Measurements from ENCODE around the gene GPR146.
"Not testable (repeated sequence)": the region's sequence is repeated elsewhere in the genome, so short reads cannot be mapped to it uniquely, and the experiment has no call there.

GPR146 gene

DNA sequence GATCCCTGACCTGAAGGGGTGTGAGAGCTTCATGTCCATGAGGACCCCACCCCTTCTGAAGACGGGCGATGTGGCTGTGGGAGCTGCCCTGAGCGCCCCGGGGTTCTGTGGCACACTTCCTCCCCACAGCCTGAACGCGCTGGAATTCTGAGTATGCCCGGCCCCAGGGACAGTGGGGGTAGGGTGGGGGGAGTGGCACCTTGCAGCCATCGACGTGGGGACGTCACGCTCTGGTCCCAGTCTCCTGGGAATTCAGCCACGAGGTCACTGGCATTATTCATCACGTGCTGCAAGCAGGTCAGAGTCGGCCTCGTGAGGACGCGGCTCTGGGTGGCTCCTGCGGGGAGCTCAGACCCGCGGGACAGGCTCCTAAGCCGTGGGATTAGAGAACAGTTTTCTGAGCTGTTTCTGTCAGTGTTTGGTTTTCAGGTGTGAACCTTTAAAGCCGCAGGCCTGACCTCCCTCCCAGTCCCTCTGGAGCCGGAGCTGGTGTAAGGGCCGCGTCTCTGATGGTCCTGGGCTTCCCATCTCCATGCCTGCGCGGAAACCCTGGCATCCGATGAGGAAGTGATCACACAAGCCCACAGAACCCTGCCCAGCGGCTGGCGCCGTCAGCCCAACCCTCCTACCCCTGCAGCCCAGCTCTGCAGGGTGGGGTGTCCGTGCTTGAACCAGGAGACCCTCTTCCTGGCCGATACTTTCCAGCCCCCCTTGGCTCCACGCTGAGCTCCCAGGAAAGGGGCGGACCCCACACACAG, 16.1 kb downstream of the GPR146 start:
- no peak for DNase-seq

DNA sequence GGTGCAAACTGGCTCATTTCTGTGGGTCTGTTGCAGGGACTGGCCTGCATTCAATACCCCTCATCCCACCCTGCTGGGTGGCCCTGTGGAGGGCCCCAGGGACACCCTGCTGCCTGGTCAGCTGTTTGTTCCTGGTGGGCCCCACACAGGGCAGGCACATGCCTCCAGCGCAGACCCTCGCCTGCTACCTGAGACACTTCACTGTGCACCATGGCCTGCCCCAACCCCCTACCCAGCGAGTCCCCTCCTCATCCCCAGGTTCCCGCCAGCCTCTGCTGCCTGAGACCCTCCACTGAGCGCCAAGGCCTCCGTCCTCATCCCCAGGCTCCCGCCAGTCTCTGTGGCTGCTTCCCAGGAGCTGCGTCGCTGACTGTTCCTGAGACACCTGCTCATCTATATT, 16.8 kb downstream of the GPR146 start:
- DNase-seq = no peak

DNA sequence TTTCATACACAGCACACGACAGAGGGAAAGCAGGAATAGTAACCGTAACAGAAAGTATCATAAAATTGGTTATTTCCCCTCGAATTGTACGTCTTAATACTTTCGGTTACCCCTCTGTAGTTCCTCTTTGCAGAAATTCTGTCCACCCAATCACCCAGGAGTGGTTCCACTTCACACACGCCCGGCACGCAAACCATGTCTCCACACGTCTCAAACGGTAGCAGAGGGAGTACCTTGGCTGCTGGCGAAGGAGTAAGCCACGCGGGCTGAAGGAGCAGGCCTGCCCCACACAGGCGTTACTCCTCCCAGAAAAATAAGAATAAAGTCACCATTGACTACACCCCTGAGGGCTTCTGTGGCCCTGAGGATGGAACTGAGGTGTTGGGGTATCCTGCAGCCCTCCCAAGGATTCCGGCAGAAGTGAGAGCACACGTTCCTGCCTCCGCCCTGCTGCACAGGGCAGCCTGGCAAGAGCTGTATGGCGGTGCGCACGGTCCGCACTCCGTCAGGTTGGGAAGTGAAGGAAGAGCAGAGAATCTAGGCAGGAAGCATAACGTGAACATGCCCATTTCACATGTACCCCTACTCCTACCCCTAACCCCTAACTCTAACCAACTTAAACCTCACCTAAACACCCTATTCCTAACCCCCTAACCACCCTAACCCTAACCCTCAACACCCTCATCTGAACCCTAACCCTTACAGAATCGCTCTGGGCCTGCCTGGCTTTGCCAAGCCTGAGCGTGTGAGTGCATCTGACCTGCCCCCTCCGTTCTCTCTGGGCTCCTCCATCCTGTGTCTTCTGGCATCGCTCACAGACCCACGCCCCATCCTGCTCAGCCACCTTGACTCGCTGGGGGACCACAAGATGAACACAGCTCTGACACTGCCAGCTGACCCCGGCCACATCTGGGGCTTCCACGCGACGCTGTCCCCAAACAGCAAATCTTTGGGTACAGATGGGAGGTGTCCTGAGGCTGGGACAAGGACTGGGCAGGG, 18.2 kb downstream of the GPR146 start:
- DNase-seq = no peak

DNA sequence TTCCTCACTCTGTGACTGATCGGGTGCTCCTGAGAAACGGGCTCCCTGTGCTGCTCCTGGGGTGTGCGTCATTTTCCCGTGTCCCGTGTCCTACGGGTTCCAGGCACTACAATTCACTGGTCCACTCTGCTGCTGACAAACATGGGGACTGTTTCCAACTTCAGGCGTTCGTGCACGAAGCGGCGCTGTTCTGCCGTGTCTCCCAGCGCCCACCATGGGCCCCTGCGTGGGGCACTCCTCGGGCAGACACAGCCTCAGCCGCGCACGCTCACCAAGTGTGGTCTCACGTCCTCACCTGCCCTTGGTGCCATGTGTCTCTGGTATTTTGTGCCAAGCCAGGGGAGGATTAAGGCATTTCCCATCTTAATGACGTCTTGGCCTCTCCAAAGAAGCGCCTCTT, 19.0 kb downstream of the GPR146 start:
- DNase-seq = no peak

DNA sequence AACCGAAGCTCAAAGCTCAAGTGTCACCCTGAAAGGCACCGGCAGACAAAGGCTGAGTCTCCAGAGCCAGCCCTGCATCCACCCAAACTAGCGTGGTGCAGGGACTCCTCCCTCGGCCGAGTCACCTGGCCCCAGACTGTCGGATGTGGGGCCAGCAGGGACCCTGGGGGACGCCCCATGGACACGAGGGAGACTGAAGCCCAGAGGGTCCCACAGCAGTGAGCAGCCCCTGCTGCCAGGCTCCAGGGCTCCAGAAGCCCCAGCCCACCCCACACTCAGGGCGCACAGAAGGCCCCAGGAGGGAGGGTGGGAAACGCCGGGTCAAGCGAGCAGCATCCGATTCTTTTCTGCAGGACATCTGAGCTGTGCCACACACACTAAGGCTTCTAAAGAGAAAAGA, 20.2 kb downstream of the GPR146 start:
- DNase-seq = no peak

DNA sequence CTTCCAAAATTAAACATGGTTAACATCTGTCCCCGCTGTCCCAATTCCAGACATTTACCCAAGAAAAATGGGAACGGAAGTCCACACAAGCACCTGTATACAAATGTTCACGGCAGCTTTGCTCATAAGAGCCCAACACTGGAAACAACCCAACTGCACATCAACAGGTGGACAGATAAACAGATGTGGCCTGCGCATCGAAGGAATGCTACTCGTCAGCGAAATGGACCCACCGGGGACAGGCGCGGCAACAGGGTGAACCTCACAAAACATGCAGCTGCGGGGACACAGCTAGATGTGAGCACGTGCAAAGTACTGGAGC, 20.9 kb downstream of the GPR146 start:
- DNase-seq = no peak

DNA sequence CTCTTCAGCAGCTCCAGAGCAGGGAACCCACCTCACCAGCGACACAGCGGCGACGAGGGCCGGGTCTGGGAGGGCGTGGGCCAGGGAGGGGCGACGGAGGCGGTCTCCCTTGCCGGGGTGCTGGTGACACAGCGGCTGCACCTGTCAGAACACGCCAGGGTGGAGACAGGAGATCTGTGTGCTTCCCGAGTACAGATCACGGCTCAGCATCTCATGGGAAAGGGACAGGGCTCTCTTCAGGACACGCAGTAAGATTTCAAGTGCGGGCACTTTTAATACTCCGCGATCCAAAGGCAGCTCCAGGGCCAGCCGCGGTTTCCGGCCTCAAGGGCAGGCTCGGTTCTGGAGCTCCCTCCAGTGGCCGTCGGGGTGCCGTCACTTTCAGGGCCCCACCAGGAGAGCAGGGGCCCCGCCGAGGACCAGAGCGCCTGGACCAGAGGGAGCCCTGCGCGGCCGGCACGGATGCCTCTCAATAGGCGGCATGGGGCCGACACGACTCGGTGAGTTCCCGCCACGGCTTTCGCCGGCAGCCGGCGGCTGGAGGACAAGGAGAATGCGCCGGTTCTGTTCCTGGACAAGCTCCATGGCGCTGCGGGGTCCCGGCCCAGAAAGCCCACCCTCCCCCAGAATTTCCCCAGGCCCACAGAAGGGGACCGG, 21.4 kb downstream of the GPR146 start:
- DNase-seq = peak; percentile 6

DNA sequence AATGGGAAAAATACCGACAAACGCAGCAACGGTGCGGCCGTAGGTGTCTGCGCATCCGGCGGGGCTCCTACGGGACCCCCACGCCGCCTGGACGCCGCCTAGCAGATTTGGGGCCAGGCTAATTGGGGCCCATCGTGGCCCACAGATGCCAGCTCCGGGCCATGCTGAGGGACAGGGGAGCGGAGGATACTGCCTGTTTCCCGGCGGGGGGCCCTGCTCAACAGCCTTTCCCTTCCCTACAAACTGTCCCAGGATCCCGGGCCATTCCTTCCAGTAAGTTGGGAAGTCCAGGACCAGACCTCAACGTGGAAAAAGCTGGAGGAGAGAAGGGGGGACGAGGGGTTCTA, 21.9 kb downstream of the GPR146 start:
- no peak for DNase-seq

DNA sequence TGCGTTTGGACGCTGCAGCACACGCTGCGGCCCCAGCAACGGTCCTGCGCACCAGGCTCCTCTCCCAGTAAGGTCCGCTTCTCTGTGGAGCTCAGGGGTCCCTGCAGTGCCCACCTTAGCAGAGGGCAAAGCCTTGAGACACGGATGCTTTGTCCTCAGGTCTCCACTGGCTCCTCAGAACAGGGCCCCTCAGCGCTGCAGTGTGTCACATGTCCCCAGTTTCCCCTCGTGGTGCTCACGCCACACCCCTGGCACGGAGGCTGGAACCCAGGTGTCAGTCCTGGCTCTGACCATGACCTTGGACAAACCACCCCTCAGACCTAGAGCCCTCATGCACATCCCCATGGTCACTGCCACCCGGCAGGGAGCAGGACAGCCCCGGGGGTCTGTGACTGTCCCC, 23.7 kb downstream of the GPR146 start:
- DNase-seq = no peak

DNA sequence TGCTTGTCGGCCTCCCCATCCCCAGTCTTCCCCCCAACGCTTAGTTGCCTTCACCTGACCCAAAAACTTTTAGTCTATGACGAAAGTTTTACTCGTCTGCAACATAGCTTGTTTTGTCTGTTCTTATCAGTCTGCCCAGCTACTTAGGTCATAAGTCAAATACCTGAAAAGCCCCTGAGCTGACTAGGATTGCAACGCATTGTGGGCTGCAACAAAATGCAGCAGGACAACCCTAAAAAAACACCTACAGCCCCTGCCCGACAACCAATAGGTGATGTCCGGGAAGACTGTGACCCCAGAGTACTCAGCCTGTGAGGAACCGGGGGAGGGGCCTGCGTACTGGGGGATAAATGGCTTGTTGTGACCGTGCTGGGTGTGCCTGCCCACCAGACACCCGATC, 24.3 kb downstream of the GPR146 start:
- DNase-seq = no peak

DNA sequence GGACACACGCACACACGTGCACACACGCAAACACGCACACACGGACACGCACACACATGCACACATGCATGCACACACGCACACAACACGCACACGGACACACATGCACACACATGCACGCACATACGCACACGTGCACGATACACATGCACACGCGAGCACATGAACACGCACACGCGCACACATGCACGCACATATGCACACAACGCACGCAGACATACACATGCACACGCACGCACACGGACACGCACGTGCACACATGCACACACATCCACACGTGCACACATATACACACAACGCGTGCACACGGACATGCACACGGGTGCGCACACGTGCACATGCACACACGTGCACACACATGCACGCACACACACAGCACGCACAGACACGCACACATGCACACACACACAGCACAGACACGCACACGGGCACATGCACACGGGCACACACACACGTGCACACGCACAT, 26.2 kb downstream of the GPR146 start:
- DNase-seq = no peak

DNA sequence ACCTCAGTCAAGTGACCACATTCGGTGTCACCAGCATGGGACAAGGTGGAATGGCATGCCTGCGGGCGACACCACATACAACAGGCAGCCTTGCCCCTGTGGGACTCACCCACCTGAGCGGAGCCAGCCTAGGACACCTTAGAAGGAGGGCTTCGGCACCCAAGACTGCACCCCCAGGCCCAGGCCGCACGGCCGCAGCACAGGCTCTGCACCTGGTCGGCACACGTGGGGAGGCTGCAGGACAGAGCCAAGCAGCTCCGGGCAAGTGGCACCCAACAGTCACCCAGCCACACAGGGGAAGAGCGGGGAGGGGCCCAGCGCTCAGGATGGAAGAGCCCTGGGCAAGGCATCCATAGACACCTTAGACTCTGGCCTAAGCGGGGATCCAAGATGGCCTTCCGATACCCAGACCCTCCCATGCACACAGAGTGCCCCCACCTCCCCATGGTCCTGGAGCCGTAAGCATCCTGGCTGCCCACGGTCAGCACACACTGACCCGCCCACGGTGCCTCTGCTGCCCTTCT, 27.4 kb downstream of the GPR146 start:
- no peak for DNase-seq

DNA sequence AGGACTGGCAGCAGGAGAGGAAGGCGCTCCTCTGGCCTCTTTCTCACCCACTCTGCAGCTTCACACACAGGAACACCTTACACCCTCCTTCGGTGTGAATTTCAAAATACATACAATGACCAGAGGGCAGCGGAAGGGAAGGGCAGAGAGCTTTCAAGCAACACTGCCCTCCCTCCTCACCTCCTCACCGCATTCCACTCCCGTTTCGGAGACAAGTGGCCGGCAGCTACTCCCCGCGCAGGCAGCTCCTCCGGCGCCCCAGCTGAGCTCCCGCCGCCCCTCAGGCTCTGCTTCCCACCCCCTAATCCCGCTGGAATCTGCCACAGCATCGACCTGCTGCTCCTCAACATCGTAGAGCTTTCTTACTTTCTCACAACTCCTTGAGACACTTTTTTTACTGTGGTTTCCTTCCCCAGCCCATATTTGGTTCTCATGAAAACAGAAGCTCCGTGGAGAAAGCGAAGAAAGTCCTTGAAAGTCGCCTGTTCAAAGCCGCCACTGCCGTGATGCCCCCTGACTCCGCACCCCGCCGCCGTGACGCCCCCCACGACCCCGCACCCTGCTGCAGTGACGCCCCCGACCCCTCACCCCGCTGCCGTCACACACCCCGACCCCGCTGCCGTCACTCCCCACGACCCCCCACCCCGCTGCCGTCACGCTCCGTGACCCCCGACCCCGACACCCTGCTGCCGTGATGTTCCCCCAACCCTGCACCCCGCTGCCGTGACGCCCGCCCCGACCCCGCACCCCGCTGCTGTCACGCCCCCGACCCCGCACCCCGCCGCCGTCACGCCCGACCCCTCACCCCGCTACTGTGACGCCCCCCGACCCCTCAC, 29.0 kb downstream of the GPR146 start:
- no peak for DNase-seq

DNA sequence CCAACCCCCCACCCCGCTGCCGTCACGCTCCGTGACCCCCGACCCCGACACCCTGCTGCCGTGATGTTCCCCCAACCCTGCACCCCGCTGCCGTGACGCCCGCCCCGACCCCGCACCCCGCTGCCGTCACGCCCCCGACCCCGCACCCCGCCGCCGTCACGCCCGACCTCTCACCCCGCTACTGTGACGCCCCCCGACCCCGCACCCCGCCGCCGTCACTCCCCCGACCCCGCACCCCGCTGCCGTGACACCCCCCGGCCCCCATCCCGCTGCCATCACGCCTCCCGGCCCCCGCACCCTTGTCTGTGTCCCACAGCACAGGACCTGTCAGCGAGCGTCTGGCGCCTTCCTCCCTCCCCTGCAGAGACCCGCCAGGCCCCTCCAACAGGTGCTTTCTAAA, 29.7 kb downstream of the GPR146 start:
- DNase-seq = not testable (repeated sequence)

DNA sequence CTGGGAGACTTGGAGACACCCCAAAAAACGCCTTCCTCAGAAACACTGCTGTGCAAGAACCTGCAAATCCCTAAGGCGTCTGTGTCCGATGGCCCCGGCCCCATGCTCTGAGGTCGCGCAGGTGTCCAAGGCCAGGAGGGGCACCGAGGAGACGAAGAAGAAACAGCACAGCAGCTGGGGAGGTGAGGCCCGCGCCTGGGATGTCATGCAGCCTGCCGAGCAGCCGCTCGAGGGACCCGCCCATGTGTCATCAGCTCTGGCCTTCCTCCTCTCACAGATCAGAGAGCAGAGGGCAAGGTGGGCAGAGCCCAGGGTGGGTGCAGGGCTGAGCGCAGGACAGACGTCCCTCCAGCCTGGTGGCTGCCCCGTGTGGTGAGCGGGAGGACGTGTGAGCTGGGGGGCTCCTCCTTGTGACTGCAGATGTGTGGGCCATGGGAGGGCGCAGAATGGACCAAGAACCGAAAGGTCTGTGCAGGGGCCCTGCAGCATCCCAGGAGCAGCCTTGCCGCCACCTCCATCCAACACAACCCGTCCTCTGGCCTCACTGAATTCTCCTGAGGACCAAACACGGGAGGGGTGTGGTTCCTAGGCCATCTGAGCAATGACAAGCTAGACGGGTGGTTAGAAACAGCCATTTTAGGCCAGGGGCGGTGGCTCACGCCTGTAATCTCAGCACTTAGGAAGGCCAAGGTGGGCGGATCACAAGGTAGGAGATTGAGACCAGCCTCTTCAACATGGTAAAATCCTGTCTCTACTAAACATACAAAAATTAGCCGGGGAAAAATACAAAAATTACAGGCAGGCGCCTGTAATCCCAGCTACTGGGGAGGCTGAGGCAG, 30.5 kb downstream of the GPR146 start:
- DNase-seq = no peak

DNA sequence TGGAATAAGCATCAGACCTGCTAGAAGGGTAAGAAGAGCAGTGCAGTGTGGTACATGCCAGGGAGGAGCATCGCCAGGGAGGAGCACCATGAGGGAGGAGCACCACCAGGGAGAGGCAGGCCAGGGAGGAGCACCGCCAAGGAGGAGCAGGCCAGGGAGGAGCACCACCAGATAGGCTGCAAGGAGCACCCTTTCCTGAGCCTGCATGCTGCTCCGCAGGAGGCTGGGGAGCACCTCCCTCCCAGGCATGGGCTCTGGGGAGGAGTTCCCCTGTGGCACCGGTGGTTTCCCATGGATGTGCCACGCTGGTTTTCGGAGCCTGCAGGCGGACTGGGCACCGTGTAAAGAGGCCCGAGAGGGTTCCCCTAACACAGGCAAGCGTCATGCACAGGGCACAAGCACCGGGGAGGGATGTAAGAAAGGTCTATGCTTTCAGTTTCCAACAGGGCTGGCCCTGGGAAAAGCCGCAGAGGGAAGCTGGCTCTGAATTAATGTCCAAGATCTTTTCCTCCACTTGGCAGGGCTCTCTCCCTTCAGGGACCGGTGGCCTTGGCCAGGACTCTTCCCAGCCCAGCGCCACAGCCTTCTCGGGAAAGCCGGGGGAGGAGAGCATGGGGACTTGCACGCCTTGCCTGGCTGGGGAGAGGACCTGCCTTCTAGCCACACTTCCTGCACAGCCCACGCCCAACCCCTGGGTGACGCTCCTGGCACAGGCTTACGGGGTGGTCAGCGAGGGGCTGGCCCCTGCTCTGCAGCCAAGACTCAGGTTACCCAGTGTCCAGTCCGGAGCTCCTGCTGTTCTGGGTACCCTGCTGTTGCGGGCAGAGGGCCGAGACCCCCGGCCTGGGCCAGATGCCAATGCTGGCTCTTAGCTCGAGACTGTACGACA, 32.1 kb downstream of the GPR146 start:
- DNase-seq = no peak

DNA sequence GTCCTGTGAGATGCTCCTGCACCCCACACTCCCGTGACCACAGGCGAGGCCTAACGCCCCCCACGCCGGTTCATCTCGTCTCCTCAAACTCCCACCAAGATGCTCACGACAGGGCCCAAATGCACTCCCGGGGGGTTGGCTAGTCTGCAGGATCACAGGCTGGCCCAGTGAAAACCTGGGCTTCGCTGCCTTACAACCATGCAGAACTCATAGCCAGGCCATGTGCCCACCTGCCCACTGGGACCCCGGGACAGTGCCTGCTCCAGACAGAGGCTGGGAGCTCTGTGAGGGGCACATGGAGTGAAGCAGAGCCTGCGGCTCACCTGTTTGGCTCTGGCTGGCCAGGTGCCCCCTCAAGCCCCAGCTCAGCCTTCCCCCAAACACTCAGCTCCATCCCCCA, 34.2 kb downstream of the GPR146 start:
- DNase-seq = no peak

DNA sequence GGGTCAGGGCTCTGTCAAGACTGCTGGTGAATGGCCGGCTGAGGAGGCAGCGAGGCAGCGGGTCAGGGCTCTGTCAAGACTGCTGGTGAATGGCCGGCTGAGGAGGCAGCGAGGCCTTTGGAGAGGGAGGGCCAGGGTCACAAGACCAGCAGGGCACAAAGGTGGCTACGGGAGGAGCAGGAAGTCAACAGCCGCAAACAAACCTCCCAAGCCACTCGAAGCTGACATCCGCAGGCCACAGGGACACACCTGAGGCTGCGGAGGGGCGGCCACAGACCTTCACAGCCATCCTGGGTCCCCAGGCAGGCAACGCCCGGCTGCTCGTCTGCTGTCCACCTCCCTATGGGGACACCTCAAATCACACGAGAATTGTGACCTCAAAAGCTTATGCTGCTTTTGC, 34.6 kb downstream of the GPR146 start:
- DNase-seq = no peak

DNA sequence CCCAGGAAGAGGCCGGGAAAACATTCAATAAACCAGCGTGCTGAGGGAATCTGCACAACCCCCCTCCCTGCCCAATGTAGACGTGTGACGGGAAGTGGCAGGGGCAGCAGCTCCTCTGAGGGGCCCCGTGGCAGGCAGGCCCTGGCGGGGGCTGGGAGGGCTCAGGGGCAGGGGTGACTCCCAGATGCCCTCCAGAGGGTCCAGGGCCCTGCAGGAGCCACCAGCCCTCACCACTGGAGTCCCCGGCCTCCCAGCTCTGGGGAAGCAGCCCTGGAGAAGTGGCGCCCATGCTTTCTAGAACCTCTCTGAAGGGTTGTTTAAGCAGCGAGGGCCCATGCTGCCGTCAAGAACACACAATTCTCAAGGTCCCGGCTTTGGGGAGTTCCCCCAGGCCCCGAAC, 35.2 kb downstream of the GPR146 start:
- no peak for DNase-seq

DNA sequence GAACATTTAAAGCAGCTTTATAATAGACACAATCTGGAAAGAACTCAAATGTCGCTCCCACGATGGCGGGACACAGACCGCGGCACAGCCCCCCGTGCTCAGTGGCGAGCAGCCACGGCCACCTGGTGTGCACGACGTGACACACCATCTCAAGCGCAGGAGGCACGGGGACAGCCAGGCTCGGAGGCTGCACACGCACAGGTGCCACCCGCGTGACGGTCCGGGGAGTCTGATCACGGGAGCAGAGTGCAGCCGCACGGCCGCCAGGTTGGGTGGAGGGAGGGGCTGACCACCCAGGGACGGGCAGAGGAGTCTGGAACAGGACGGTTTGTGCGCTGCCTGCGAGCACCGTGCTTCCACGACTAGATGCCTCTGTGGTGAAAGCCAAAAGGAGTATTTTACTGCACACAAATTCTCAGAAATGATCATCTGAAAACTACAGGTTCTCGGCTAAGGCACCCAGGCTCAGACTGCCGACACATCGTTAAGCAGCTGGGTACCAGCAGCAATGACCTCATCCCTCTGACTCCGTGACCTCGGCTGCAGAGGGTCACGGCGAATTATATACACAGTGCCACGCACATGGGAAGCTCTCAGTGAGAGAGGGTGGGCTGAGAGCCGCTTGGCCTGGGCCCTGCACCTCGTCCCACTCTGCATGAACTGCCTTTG, 36.0 kb downstream of the GPR146 start:
- no peak for DNase-seq

Data from NCI-H146 (cell line).